Neural progenitor cell (in vitro differentiated cells): Measurements from ENCODE around the gene CTH. TPM values are rescaled to one million over a fixed set of nuclear protein-coding genes. Genes with fewer than 3 reads are reported as not detected.
"Not testable (repeated sequence)": the region's sequence is repeated elsewhere in the genome, so short reads cannot be mapped to it uniquely, and the experiment has no call there.

Experiments
- DNase-seq: peaks from one replicate; pipeline ENCODE4 v3.0.0-alpha.2; 2016; ENCODE audit warnings: low spot score
- H2AFZ ChIP-seq: fragments of 200-600 bp; sonication (generic); replicated peaks from 2 replicates; pipeline ENCODE4 v1.6.1; 2016; ENCODE audit warnings: antibody characterized with exemption
- H3F3A ChIP-seq: fragments of 200-600 bp; sonication (generic); 2 replicates; pipeline ENCODE4 v1.6.1; 2016; ENCODE audit warnings: antibody characterized with exemption, low read depth
- H3K27ac ChIP-seq: fragments of 200-600 bp; sonication (generic); 2 replicates; pipeline ENCODE4 v1.5.1; 2016; ENCODE audit warnings: mild to moderate bottlenecking
- H3K27me3 ChIP-seq: fragments of 200-600 bp; sonication (generic); 2 replicates; pipeline ENCODE4 v1.6.1; 2016; ENCODE audit warnings: mild to moderate bottlenecking, moderate library complexity
- H3K36me3 ChIP-seq: fragments of 200-600 bp; sonication (generic); 2 replicates; pipeline ENCODE4 v1.5.1; 2016
- H3K4me1 ChIP-seq: fragments of 200-600 bp; sonication (generic); 2 replicates; pipeline ENCODE4 v1.6.1; 2016; ENCODE audit warnings: mixed run types
- H3K4me2 ChIP-seq: fragments of 200-600 bp; sonication (generic); 2 replicates; pipeline ENCODE4 v1.6.1; 2016
- H3K4me3 ChIP-seq: fragments of 200-600 bp; sonication (generic); 2 replicates; pipeline ENCODE4 v1.5.1; 2016
- H3K79me2 ChIP-seq: fragments of 200-600 bp; sonication (generic); 2 replicates; pipeline ENCODE4 v1.6.1; 2016; ENCODE audit warnings: low read depth
- H3K9ac ChIP-seq: fragments of 200-600 bp; sonication (generic); 2 replicates; pipeline ENCODE4 v1.6.1; 2016
- H3K9me3 ChIP-seq: fragments of 200-600 bp; sonication (generic); 2 replicates; pipeline ENCODE4 v1.5.1; 2016; ENCODE audit warnings: low read depth
- H4K20me1 ChIP-seq: fragments of 200-600 bp; sonication (generic); 2 replicates; pipeline ENCODE4 v1.6.1; 2016; ENCODE audit warnings: low read depth
- H3K27ac Mint-ChIP-seq: 3 replicates; pipeline ENCODE4 v1.8.0; 2021; ENCODE audit warnings: mixed read lengths
- H3K27me3 Mint-ChIP-seq: 2 replicates; pipeline ENCODE4 v1.8.0; 2022; ENCODE audit warnings: low read depth, mild to moderate bottlenecking, inconsistent platforms, moderate library complexity, mixed read lengths; ENCODE audit not compliant: insufficient read depth
- H3K36me3 Mint-ChIP-seq: 3 replicates; pipeline ENCODE4 v1.8.0; 2021; ENCODE audit warnings: mixed read lengths
- H3K4me1 Mint-ChIP-seq: 3 replicates; pipeline ENCODE4 v1.8.0; 2021; ENCODE audit warnings: mixed read lengths
- H3K4me3 Mint-ChIP-seq: 3 replicates; pipeline ENCODE4 v1.8.0; 2021; ENCODE audit warnings: mild to moderate bottlenecking, moderate library complexity, mixed read lengths
- H3K9me3 Mint-ChIP-seq: 3 replicates; pipeline ENCODE4 v1.8.0; 2020; ENCODE audit warnings: mixed read lengths
- EZH2 ChIP-seq: fragments of 200-600 bp; sonication (generic); IDR thresholded peaks from 2 replicates; pipeline ENCODE4 v1.6.1; 2017; ENCODE audit warnings: antibody characterized with exemption, mild to moderate bottlenecking, moderate library complexity
- EZH2phosphoT487 ChIP-seq: fragments of 200-600 bp; sonication (generic); IDR thresholded peaks from 2 replicates; pipeline ENCODE4 v1.6.1; 2017; ENCODE audit warnings: antibody characterized with exemption
- total RNA-seq: library from RNA; depleted of rRNA; stranded (reverse); fragments of >200 nt; gene quantifications from 2 replicates; pipeline ENCODE4 v1.2.3, GENCODE V29; 2015; ENCODE audit warnings: low replicate concordance
- TF ChIP-seq, protein P1 (sequence below): fragments of 200-600 bp; sonication (generic); IDR thresholded peaks from 2 replicates; pipeline ENCODE4 v1.5.1; 2017; ENCODE audit warnings: antibody characterized with exemption, mild to moderate bottlenecking

The CTH gene
- total RNA-seq, 1 donor from 2014 or later: 16.0 TPM

DNA sequence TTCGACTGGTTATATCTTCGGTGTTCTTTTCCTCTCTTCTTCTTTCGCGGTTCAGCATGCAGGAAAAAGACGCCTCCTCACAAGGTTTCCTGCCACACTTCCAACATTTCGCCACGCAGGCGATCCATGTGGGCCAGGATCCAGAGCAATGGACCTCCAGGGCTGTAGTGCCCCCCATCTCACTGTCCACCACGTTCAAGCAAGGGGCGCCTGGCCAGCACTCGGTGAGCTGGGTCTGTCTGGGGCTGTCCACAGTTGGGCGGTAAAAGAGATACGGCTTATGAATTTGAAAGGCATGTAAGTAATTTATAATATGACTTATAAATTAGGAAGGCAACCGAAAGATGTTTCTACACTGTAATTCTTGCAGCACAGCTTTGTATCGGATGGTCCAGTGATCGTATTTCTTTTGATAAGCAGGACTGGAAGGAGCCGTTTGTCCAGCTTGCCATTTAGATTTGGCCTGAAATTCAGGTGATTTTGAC lies 334 bp downstream of the CTH start:
- peak overlapping the region; percentile 36 for H2AFZ ChIP-seq
- H3F3A ChIP-seq: peaks cover 25% of the 10 kb centered on the region
- H3K4me2 ChIP-seq: peak overlapping the region; percentile 87
- peaks cover 34% of the 10 kb centered on the region for H3K79me2 ChIP-seq
- Mint-ChIP-seq H3K4me3 (peak overlapping the region; percentile 95), H3K27me3 (no peaks in the 10 kb centered on the region), H3K4me1 (peaks cover 12% of the 10 kb centered on the region), H3K9me3 (no peaks in the 10 kb centered on the region), H3K27ac (peak overlapping the region; percentile 92), H3K36me3 (no peaks in the 10 kb centered on the region)
- H3K27me3 ChIP-seq: no peaks in the 10 kb centered on the region
- H3K4me3 ChIP-seq: peak overlapping the region; percentile 70
- TF ChIP-seq EZH2phosphoT487 (no peak), EZH2 (no peak)
- TF ChIP-seq, protein P1, sequence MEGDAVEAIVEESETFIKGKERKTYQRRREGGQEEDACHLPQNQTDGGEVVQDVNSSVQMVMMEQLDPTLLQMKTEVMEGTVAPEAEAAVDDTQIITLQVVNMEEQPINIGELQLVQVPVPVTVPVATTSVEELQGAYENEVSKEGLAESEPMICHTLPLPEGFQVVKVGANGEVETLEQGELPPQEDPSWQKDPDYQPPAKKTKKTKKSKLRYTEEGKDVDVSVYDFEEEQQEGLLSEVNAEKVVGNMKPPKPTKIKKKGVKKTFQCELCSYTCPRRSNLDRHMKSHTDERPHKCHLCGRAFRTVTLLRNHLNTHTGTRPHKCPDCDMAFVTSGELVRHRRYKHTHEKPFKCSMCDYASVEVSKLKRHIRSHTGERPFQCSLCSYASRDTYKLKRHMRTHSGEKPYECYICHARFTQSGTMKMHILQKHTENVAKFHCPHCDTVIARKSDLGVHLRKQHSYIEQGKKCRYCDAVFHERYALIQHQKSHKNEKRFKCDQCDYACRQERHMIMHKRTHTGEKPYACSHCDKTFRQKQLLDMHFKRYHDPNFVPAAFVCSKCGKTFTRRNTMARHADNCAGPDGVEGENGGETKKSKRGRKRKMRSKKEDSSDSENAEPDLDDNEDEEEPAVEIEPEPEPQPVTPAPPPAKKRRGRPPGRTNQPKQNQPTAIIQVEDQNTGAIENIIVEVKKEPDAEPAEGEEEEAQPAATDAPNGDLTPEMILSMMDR: peak; percentile 6
- H3K4me1 ChIP-seq: peaks cover 11% of the 10 kb centered on the region
- H3K36me3 ChIP-seq: no peaks in the 10 kb centered on the region
- H3K9me3 ChIP-seq: no peaks in the 10 kb centered on the region
- no peak for DNase-seq
- H3K9ac ChIP-seq: peak overlapping the region; percentile 67
- H3K27ac ChIP-seq: peak overlapping the region; percentile 93
- no peaks in the 10 kb centered on the region for H4K20me1 ChIP-seq

DNA sequence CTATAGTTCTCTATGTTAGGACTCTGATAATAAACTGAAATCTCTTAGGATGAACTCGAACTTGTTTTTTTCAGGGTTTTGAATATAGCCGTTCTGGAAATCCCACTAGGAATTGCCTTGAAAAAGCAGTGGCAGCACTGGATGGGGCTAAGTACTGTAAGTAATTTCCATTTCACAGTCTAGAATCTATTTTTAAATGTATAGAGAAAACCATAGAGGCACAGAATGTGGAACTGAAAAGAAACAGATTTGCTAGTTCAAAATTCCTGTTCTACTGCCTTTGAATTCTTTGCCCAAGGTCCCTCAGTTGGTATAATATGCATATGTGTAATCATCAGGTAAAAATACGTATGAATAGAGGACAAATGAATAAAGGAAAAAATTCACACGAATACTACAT lies 4.8 kb downstream of the CTH start:
- Histone ChIP-seq H3K9ac (no peak overlapping the region), H2AFZ (no peak overlapping the region), H3K9me3 (no peaks in the 10 kb centered on the region), H3F3A (peaks cover 11% of the 10 kb centered on the region), H3K4me2 (no peak overlapping the region), H3K79me2 (peaks cover 34% of the 10 kb centered on the region), H3K27me3 (no peaks in the 10 kb centered on the region), H4K20me1 (no peaks in the 10 kb centered on the region), H3K4me1 (peaks cover 5% of the 10 kb centered on the region), H3K4me3 (no peak overlapping the region), H3K36me3 (no peaks in the 10 kb centered on the region), H3K27ac (no peak overlapping the region)
- TF ChIP-seq EZH2phosphoT487 (no peak), EZH2 (no peak)
- TF ChIP-seq, protein P1: no peak
- DNase-seq: no peak
- H3K4me3 Mint-ChIP-seq: no peak overlapping the region
- H3K9me3 Mint-ChIP-seq: no peaks in the 10 kb centered on the region
- H3K27me3 Mint-ChIP-seq: no peaks in the 10 kb centered on the region
- peaks cover 7% of the 10 kb centered on the region for H3K4me1 Mint-ChIP-seq
- peaks cover 7% of the 10 kb centered on the region for H3K36me3 Mint-ChIP-seq
- H3K27ac Mint-ChIP-seq: no peak overlapping the region

DNA sequence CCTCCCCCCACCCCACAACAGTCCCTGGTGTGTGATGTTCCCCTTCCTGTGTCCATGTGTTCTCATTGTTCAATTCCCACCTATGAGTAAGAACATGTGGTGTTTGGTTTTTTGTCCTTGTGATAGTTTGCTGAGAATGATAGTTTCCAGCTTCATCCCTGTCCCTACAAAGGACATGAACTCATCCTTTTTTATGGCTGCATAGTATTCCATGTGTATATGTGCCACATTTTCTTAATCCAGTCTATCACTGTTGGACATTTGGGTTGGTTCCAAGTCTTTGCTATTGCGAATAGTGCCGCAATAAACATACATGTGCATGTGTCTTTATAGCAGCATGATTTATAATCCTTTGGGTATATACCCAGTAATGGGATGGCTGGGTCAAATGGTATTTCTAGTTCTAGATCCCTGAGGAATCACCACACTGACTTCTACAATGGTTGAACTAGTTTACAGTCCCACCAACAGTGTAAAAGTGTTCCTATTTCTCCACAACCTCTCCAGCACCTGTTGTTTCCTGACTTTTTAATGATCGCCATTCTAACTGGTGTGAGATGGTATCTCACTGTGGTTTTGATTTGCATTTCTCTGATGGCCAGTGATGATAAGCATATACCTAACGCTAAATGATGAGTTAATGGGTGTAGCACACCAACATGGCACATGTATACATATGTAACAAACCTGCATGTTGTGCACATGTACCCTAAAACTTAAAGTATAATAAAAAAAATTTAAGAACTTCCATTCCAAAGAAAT lies 8.1 kb downstream of the CTH start:
- H3K27ac ChIP-seq, H3K9me3 ChIP-seq, H3K9me3 Mint-ChIP-seq, H3K9ac ChIP-seq, H3K36me3 ChIP-seq, H3K4me1 ChIP-seq, H3K4me3 Mint-ChIP-seq, H3K4me1 Mint-ChIP-seq, H2AFZ ChIP-seq, H4K20me1 ChIP-seq, H3K27me3 ChIP-seq, H3F3A ChIP-seq, H3K27me3 Mint-ChIP-seq, DNase-seq, H3K79me2 ChIP-seq, H3K4me2 ChIP-seq, H3K27ac Mint-ChIP-seq, H3K36me3 Mint-ChIP-seq, H3K4me3 ChIP-seq: not testable (repeated sequence)

DNA sequence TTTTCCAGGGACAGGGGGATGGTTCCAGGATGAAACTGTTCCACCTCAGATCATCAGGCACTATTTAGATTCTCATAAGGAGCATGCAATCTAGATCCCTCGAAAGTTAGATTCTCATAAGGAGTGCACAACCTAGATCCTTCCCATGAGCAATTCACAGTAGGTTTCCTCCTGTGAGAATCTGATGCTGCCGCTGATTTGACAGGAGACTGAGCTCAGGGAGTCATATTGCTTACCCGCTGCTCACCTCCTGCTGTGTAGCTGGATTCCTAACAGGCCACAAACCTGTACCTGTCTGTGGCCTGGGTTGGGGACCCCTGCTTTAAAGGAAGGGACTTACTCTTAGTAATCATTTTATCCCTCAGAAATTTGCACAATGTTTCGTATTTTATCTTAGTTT lies 9.3 kb downstream of the CTH start:
- Histone ChIP-seq H3K4me3 (no peak overlapping the region), H3K4me2 (no peak overlapping the region), H3K9me3 (no peaks in the 10 kb centered on the region), H3F3A (no peaks in the 10 kb centered on the region), H2AFZ (no peak overlapping the region), H3K9ac (no peak overlapping the region), H3K79me2 (no peaks in the 10 kb centered on the region), H3K36me3 (no peaks in the 10 kb centered on the region), H4K20me1 (no peaks in the 10 kb centered on the region), H3K27ac (no peak overlapping the region), H3K27me3 (no peaks in the 10 kb centered on the region), H3K4me1 (no peaks in the 10 kb centered on the region)
- H3K9me3 Mint-ChIP-seq: no peaks in the 10 kb centered on the region
- peak; percentile 35 for DNase-seq
- peaks cover 7% of the 10 kb centered on the region for H3K36me3 Mint-ChIP-seq
- H3K4me1 Mint-ChIP-seq: no peaks in the 10 kb centered on the region
- H3K4me3 Mint-ChIP-seq: no peak overlapping the region
- TF ChIP-seq EZH2 (no peak), EZH2phosphoT487 (no peak)
- TF ChIP-seq, protein P1: no peak
- H3K27ac Mint-ChIP-seq: no peak overlapping the region
- H3K27me3 Mint-ChIP-seq: no peaks in the 10 kb centered on the region
